Endodermal cell (in vitro differentiated cells): ENCODE measurements around the gene ZCCHC24. TPM values are rescaled to one million over a fixed set of nuclear protein-coding genes. Genes with fewer than 3 reads are reported as not detected.

Experiments
- DNase-seq: peaks from one replicate; pipeline ENCODE4 v3.0.0-alpha.2; 2017
- H3K27ac ChIP-seq: 2 replicates; pipeline ENCODE4 v1.5.1; 2013; ENCODE audit warnings: mild to moderate bottlenecking, low read depth, low read length, moderate library complexity
- H3K27me3 ChIP-seq: 2 replicates; pipeline ENCODE4 v1.6.1; 2013; ENCODE audit warnings: mild to moderate bottlenecking, low read length, moderate library complexity; ENCODE audit not compliant: insufficient read depth, control insufficient read depth, poor library complexity, severe bottlenecking
- H3K36me3 ChIP-seq: 2 replicates; pipeline ENCODE4 v1.7.0; 2013; ENCODE audit warnings: mild to moderate bottlenecking, low read length, moderate library complexity; ENCODE audit not compliant: control insufficient read depth, insufficient read depth
- H3K4me1 ChIP-seq: one replicate; pipeline ENCODE4 v1.7.0; 2013; ENCODE audit warnings: low read length; ENCODE audit not compliant: control insufficient read depth, insufficient read depth
- H3K4me3 ChIP-seq: 2 replicates; pipeline ENCODE4 v1.5.1; 2013; ENCODE audit warnings: mild to moderate bottlenecking, low read length, moderate library complexity
- H3K9ac ChIP-seq: 2 replicates; pipeline ENCODE4 v1.6.1; 2013; ENCODE audit warnings: mild to moderate bottlenecking, low read length, moderate library complexity; ENCODE audit not compliant: poor library complexity, severe bottlenecking; ENCODE audit errors: extremely low read depth
- H3K9me3 ChIP-seq: 2 replicates; pipeline ENCODE4 v1.6.1; 2013; ENCODE audit warnings: mild to moderate bottlenecking, low read length, moderate library complexity; ENCODE audit not compliant: control insufficient read depth
- H3K27ac Mint-ChIP-seq: 2 replicates; pipeline ENCODE4 v1.8.0; 2020; ENCODE audit warnings: mixed read lengths
- H3K27me3 Mint-ChIP-seq: 2 replicates; pipeline ENCODE4 v1.8.0; 2021; ENCODE audit warnings: mild to moderate bottlenecking, mixed read lengths; ENCODE audit not compliant: insufficient read depth
- H3K36me3 Mint-ChIP-seq: 2 replicates; pipeline ENCODE4 v1.8.0; 2020; ENCODE audit warnings: low read depth, mixed read lengths
- H3K4me1 Mint-ChIP-seq: 2 replicates; pipeline ENCODE4 v1.8.0; 2020; ENCODE audit warnings: mixed read lengths
- H3K4me3 Mint-ChIP-seq: 2 replicates; pipeline ENCODE4 v1.8.0; 2020; ENCODE audit warnings: mild to moderate bottlenecking, moderate library complexity, mixed read lengths
- H3K9me3 Mint-ChIP-seq: 2 replicates; pipeline ENCODE4 v1.8.0; 2020; ENCODE audit warnings: mild to moderate bottlenecking, mixed read lengths
- WGBS, 2 experiments: methylation state at CpG; one replicate each; pipeline versions ENCODE4 v1.1.5 to v1.1.7; 2013; ENCODE audit warnings: missing lambda C conversion rate in 2 of 2, mixed read lengths in 1 of 2; ENCODE audit not compliant: insufficient coverage in 1 of 2, insufficient read length in 1 of 2; 5-methylcytosine and 5-hydroxymethylcytosine counted together
- long read RNA-seq, 4 experiments: library from polyadenylated mRNA in 2 of 4; library from RNA in 1 of 4; library from capped mRNA in 1 of 4; stranded (forward) in 3 of 4; unstranded in 1 of 4; transcript quantifications; one replicate each; pipeline ENCODE4 v2.0.0, GENCODE V29; 2020 to 2021; ENCODE audit warnings: inconsistent platforms in 1 of 4
- polyA plus RNA-seq, 2 experiments: library from polyadenylated mRNA; stranded (reverse); fragments of 50-300 nt; gene quantifications; one replicate each; pipeline ENCODE4 v1.2.3, GENCODE V29; 2013
- total RNA-seq, 2 donors: library from RNA; stranded (reverse); fragmentation: NEBNext Ultra II Directional in 1 of 2; extraction: Animal tissue kit (Norgen Biotek cat#: 25700) in 1 of 2; gene quantifications; 2 replicates in 1 of 2; 3 replicates in 1 of 2; pipeline ENCODE4 v1.2.1, GENCODE V29; 2021
- TF ChIP-seq, protein P1 (sequence below): fragments of 200-600 bp; sonication (generic); conservative IDR thresholded peaks from 2 replicates; pipeline ENCODE4 v1.5.0; 2021; ENCODE audit warnings: antibody characterized with exemption, mild to moderate bottlenecking

The ZCCHC24 gene
- total RNA-seq, result 10 to 100 TPM in 1 of 2 donors, 1 to 10 TPM in 1; 7.6 to 10.7 TPM
- 11.2 TPM for polyA plus RNA-seq (2013, experiment 1 of 2)
- 11.5 TPM for polyA plus RNA-seq (2013, experiment 2 of 2)
- long read RNA-seq, experiment 1, partial matches to known transcripts, result 0 of 5 reads
- long read RNA-seq, experiment 1, other reads (novel, unspliced or antisense), result 5 of 5 reads
- long read RNA-seq, experiment 2, full-length matches to known transcripts, result 15 of 24 reads
- long read RNA-seq, experiment 2, partial matches to known transcripts, result 0 of 24 reads
- long read RNA-seq, experiment 2, other reads (novel, unspliced or antisense), result 9 of 24 reads
- long read RNA-seq, experiment 3, full-length matches to known transcripts, result 2 of 9 reads
- long read RNA-seq, experiment 3, partial matches to known transcripts, result 0 of 9 reads
- long read RNA-seq, experiment 3, other reads (novel, unspliced or antisense), result 7 of 9 reads
- long read RNA-seq, experiment 4, result 0 reads

DNA sequence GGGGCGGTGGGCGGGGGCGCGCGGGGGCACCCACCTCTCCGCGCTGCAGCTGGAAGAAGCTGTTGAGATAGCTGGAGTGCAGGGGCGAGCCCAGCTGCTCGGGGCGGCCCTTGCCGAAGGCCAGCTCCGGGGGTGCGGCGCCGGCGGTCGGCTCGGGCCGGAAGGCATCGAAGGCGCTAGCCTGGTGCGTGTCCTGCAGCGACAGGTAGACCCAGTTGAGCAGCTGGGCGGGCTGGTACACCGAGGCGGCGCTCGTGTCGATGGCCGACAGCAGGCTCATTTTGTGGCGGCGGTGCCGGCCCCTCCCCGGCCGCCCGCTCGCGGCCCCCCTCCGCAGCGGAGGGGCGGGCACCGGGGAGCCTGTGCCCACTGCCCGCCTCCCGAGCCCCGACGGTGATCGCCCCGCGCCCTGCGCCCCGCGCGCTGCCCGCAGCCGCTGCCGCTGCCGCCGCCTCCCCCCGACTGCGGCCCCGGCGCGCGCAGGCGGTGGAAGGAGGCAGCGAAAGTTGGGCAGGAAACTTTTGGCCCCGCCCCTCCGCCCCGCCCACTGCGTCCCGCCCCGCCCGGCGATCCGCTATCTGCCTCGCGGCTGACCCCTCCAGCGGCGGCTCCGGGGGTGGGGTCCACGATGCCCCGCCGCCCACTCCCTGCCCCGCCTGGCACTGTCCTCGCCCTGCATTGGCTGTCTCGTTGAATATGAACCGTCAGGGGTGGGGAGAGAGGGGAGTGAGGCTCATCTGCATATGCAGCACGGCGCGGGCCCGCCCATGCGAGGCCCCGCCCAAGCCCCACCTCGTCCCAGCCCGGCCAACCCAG lies at the start of gene ZCCHC24:
Gene ZCCHC24 (minus strand): TSS at position 464 of the 816 bp plus-strand sequence. CDS start 184 bp downstream, at position 280.
- H3K9ac ChIP-seq, result peak within 1 kb of the TSS; percentile 42
- H3K27me3 ChIP-seq, result peaks cover 7% of the 10 kb centered on the region
- peaks cover 36% of the 10 kb centered on the region for H3K27me3 Mint-ChIP-seq
- H3K4me3 ChIP-seq, result peak within 1 kb of the TSS; percentile 86
- H3K9me3 Mint-ChIP-seq, result no peaks in the 10 kb centered on the region
- peaks cover 39% of the 10 kb centered on the region for H3K4me1 Mint-ChIP-seq
- H3K27ac ChIP-seq, result peak within 1 kb of the TSS; percentile 89
- H3K27ac Mint-ChIP-seq, result peak within 1 kb of the TSS; percentile 85
- peaks cover 8% of the 10 kb centered on the region for H3K4me1 ChIP-seq
- H3K36me3 Mint-ChIP-seq, result no peaks in the 10 kb centered on the region
- no peaks in the 10 kb centered on the region for H3K9me3 ChIP-seq
- TF ChIP-seq, protein P1, sequence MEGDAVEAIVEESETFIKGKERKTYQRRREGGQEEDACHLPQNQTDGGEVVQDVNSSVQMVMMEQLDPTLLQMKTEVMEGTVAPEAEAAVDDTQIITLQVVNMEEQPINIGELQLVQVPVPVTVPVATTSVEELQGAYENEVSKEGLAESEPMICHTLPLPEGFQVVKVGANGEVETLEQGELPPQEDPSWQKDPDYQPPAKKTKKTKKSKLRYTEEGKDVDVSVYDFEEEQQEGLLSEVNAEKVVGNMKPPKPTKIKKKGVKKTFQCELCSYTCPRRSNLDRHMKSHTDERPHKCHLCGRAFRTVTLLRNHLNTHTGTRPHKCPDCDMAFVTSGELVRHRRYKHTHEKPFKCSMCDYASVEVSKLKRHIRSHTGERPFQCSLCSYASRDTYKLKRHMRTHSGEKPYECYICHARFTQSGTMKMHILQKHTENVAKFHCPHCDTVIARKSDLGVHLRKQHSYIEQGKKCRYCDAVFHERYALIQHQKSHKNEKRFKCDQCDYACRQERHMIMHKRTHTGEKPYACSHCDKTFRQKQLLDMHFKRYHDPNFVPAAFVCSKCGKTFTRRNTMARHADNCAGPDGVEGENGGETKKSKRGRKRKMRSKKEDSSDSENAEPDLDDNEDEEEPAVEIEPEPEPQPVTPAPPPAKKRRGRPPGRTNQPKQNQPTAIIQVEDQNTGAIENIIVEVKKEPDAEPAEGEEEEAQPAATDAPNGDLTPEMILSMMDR, result no peak
- H3K4me3 Mint-ChIP-seq, result peak within 1 kb of the TSS; percentile 70
- WGBS, 2 experiments, result 0% methylated on average over 37 to 93 of the region's 95 CpGs
- no peaks in the 10 kb centered on the region for H3K36me3 ChIP-seq
- peak; percentile 99 for DNase-seq

DNA sequence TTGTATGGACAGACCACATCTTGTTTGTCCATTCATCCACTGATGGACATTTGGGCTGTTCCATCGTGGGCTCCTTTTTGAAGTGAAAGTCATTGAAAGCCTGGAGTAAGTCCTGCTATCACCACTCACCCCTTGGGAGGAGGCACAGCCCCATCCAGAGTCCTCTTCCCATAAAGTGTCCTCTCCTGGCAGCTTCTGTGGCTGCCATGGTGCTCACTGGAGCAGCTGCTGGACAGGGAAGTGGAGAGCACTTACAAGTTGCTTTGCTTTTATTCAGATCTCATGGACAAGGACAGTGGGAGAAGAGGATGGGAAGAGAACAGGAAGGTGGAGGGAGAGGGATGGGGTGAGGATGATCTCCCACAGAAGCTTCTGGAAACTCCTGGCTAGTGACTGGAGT lies 48.4 kb upstream of the ZCCHC24 start:
- Histone ChIP-seq H3K4me1 (no peaks in the 10 kb centered on the region), H3K9me3 (no peaks in the 10 kb centered on the region), H3K9ac (no peak overlapping the region), H3K27ac (no peak overlapping the region), H3K27me3 (no peaks in the 10 kb centered on the region), H3K4me3 (no peak overlapping the region), H3K36me3 (no peaks in the 10 kb centered on the region)
- H3K36me3 Mint-ChIP-seq, result no peaks in the 10 kb centered on the region
- DNase-seq, result no peak
- TF ChIP-seq, protein P1, result no peak
- no peaks in the 10 kb centered on the region for H3K9me3 Mint-ChIP-seq
- H3K4me3 Mint-ChIP-seq, result no peak overlapping the region
- peaks cover 1% of the 10 kb centered on the region for H3K4me1 Mint-ChIP-seq
- WGBS, 2 experiments, result 76% methylated on average over 1 of the region's 1 CpG; no CpG with 5 or more reads in 1 of the 2 experiments
- H3K27ac Mint-ChIP-seq, result no peak overlapping the region
- peaks cover 33% of the 10 kb centered on the region for H3K27me3 Mint-ChIP-seq

DNA sequence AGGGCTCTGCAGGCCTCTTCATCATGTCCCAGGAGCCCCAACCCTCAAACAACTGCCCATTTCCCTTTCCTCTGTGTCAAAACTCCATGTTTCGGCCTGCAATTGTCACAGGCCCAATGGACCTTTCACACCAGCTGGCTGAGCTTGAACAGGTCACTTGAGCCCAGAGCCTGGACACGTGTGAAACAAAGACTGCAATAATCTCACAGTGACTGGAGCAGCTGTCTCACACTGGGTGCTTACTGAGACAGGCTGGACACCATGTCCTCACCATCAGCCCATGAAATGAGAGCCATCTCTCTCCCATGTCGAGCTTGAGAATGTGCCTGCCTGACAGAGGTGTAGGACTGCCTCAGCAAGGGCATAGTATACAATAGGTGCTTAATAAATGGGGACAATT lies 47.4 kb upstream of the ZCCHC24 start:
- DNase-seq, result peak; percentile 24
- no peak overlapping the region for H3K9ac ChIP-seq
- WGBS, 2 experiments, result 85 to 92% methylated on average over 2 to 3 of the region's 3 CpGs
- H3K4me3 Mint-ChIP-seq, result no peak overlapping the region
- peaks cover 27% of the 10 kb centered on the region for H3K27me3 Mint-ChIP-seq
- H3K9me3 ChIP-seq, result no peaks in the 10 kb centered on the region
- no peaks in the 10 kb centered on the region for H3K27me3 ChIP-seq
- no peak overlapping the region for H3K27ac ChIP-seq
- no peaks in the 10 kb centered on the region for H3K36me3 ChIP-seq
- no peak overlapping the region for H3K27ac Mint-ChIP-seq
- TF ChIP-seq, protein P1, result no peak
- H3K9me3 Mint-ChIP-seq, result no peaks in the 10 kb centered on the region
- peaks cover 1% of the 10 kb centered on the region for H3K4me1 Mint-ChIP-seq
- H3K4me3 ChIP-seq, result no peak overlapping the region
- no peaks in the 10 kb centered on the region for H3K4me1 ChIP-seq
- no peaks in the 10 kb centered on the region for H3K36me3 Mint-ChIP-seq
